ENCODE results near the gene SPEN.

The SPEN gene

GRCh38 chr1:15962671-15963362, 115.3 kb downstream of the SPEN start:
- TF ChIP-seq FOXM1 (IDR thresholded peaks at IDR 0.05; ENCODE audit: borderline replicate concordance, low read depth) (no peak), EP300 (IDR thresholded peaks at IDR 0.05; ENCODE audit: borderline replicate concordance) (no peak), TCF12 (IDR thresholded peaks at IDR 0.05; ENCODE audit: low read depth) (no peak), YY1 (IDR thresholded peaks at IDR 0.05; ENCODE audit: low read depth) (no peak), USF1 (IDR thresholded peaks at IDR 0.05) (no peak)
- TF ChIP-seq, protein P1, sequence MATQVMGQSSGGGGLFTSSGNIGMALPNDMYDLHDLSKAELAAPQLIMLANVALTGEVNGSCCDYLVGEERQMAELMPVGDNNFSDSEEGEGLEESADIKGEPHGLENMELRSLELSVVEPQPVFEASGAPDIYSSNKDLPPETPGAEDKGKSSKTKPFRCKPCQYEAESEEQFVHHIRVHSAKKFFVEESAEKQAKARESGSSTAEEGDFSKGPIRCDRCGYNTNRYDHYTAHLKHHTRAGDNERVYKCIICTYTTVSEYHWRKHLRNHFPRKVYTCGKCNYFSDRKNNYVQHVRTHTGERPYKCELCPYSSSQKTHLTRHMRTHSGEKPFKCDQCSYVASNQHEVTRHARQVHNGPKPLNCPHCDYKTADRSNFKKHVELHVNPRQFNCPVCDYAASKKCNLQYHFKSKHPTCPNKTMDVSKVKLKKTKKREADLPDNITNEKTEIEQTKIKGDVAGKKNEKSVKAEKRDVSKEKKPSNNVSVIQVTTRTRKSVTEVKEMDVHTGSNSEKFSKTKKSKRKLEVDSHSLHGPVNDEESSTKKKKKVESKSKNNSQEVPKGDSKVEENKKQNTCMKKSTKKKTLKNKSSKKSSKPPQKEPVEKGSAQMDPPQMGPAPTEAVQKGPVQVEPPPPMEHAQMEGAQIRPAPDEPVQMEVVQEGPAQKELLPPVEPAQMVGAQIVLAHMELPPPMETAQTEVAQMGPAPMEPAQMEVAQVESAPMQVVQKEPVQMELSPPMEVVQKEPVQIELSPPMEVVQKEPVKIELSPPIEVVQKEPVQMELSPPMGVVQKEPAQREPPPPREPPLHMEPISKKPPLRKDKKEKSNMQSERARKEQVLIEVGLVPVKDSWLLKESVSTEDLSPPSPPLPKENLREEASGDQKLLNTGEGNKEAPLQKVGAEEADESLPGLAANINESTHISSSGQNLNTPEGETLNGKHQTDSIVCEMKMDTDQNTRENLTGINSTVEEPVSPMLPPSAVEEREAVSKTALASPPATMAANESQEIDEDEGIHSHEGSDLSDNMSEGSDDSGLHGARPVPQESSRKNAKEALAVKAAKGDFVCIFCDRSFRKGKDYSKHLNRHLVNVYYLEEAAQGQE (IDR thresholded peaks at IDR 0.05; ENCODE audit: low read depth) = no peak

GRCh38 chr1:15963363-15963967, 116.0 kb downstream of the SPEN start:
- TF ChIP-seq FOXM1 (IDR thresholded peaks at IDR 0.05; ENCODE audit: borderline replicate concordance, low read depth) (no peak), RAD21 (IDR thresholded peaks at IDR 0.05; ENCODE audit: low read depth) (no peak), CEBPB (IDR thresholded peaks at IDR 0.05) (no peak), YY1 (IDR thresholded peaks at IDR 0.05; ENCODE audit: low read depth) (no peak), MAX (IDR thresholded peaks at IDR 0.05) (no peak), TAF1 (IDR thresholded peaks at IDR 0.05; ENCODE audit: low read depth) (no peak), USF1 (IDR thresholded peaks at IDR 0.05) (no peak), EP300 (IDR thresholded peaks at IDR 0.05; ENCODE audit: borderline replicate concordance) (no peak), CREB1 (IDR thresholded peaks at IDR 0.05; ENCODE audit: low read depth) (no peak), EGR1 (IDR thresholded peaks at IDR 0.05) (no peak), TEAD4 (IDR thresholded peaks at IDR 0.05) (no peak), TCF12 (IDR thresholded peaks at IDR 0.05; ENCODE audit: low read depth) (no peak), NFIC (IDR thresholded peaks at IDR 0.05) (no peak), ZBTB7A (IDR thresholded peaks at IDR 0.05; ENCODE audit: low read depth) (no peak)
- TF ChIP-seq, protein P1 (IDR thresholded peaks at IDR 0.05; ENCODE audit: low read depth) = no peak

DNA sequence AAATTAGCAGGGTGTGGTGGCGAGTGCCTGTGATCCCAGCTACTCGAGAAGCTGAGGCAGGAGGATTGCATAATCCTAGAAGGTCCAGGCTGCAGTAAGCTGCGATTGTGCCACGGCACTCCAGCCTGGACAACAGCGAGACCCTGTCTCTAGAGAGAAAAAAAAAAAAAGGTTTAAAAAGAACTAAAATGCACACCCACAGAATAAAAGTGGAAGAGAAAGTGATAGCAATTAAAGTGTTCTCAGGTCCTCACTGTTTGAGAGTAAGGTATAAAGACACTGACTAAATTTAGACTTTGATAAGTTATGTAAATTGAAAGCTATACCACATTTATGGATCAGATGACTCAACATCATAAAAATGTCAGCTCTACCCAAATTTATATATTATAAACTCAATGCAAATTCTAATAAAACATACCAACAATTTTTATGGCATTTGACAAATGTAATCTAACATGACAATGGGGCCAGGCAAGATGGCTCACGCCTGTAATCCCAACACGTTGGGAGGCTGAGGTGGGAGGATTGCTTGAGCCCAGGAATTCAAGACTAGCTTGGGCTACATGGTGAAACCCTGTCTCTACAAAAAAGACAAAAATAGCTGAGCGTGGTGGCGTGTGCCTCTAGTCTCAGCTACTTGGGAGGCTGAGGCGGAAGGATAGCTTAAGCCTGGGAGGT, 116.6 kb downstream of the SPEN start:
- TF ChIP-seq TAF1 (IDR thresholded peaks at IDR 0.05; ENCODE audit: low read depth) (no peak), FOXM1 (IDR thresholded peaks at IDR 0.05; ENCODE audit: borderline replicate concordance, low read depth) (no peak), YY1 (IDR thresholded peaks at IDR 0.05; ENCODE audit: low read depth) (no peak), MAX (IDR thresholded peaks at IDR 0.05) (no peak), EGR1 (IDR thresholded peaks at IDR 0.05) (no peak), USF1 (IDR thresholded peaks at IDR 0.05) (no peak), NFIC (IDR thresholded peaks at IDR 0.05) (no peak), TEAD4 (IDR thresholded peaks at IDR 0.05) (no peak), EP300 (IDR thresholded peaks at IDR 0.05; ENCODE audit: borderline replicate concordance) (no peak)
- TF ChIP-seq, protein P1 (IDR thresholded peaks at IDR 0.05; ENCODE audit: low read depth) = no peak

All from Ishikawa (cell line).